Trophoblast cell (in vitro differentiated cells and primary cell): Measurements from ENCODE around the gene C1orf167.

Experiments
- DNase-seq, 2 donors: peaks; one replicate each; pipeline ENCODE4 v3.0.0-alpha.2; 2016
- H2AFZ ChIP-seq: 2 replicates; pipeline ENCODE4 v1.6.1; 2013; ENCODE audit warnings: low read length, moderate library complexity, mild to moderate bottlenecking; ENCODE audit not compliant: insufficient read depth, poor library complexity
- H2AK5ac ChIP-seq: 2 replicates; pipeline ENCODE4 v1.6.1; 2013; ENCODE audit warnings: mild to moderate bottlenecking, low read length
- H2BK120ac ChIP-seq: 2 replicates; pipeline ENCODE4 v1.6.1; 2013; ENCODE audit warnings: low read length, mild to moderate bottlenecking, moderate library complexity; ENCODE audit not compliant: insufficient read depth, poor library complexity
- H2BK12ac ChIP-seq: 2 replicates; pipeline ENCODE4 v1.6.1; 2013; ENCODE audit warnings: mild to moderate bottlenecking, low read length, moderate library complexity
- H2BK5ac ChIP-seq: 2 replicates; pipeline ENCODE4 v1.6.1; 2013; ENCODE audit warnings: low read length, low read depth, moderate library complexity, mild to moderate bottlenecking; ENCODE audit not compliant: poor library complexity
- H3K14ac ChIP-seq: 2 replicates; pipeline ENCODE4 v1.6.1; 2013; ENCODE audit warnings: mild to moderate bottlenecking, low read length
- H3K18ac ChIP-seq: 2 replicates; pipeline ENCODE4 v1.6.1; 2013; ENCODE audit warnings: mild to moderate bottlenecking, low read length
- H3K23ac ChIP-seq: 2 replicates; pipeline ENCODE4 v1.6.1; 2013; ENCODE audit warnings: low read length
- H3K27ac ChIP-seq: 2 replicates; pipeline ENCODE4 v1.5.1; 2013; ENCODE audit warnings: low read depth, mild to moderate bottlenecking, inconsistent platforms, low read length, moderate library complexity
- H3K27me3 ChIP-seq: 2 replicates; pipeline ENCODE4 v1.6.1; 2013; ENCODE audit warnings: inconsistent platforms, mild to moderate bottlenecking, low read length, moderate library complexity; ENCODE audit not compliant: insufficient read depth
- H3K36me3 ChIP-seq, 2 experiments: 1 replicate in 1 of 2; 2 replicates in 1 of 2; pipeline ENCODE4 v1.6.1; 2013; ENCODE audit warnings: low read length in 2 of 2, mild to moderate bottlenecking in 2 of 2, moderate library complexity in 1 of 2; ENCODE audit not compliant: insufficient read depth in 2 of 2, control insufficient read depth in 1 of 2
- H3K4ac ChIP-seq: 2 replicates; pipeline ENCODE4 v1.6.1; 2013; ENCODE audit warnings: low read depth, mild to moderate bottlenecking, low read length, moderate library complexity
- H3K4me1 ChIP-seq, 2 experiments: 1 replicate in 1 of 2; 2 replicates in 1 of 2; pipeline ENCODE4 v1.6.1; 2013; ENCODE audit warnings: low read length in 2 of 2, mild to moderate bottlenecking in 2 of 2, moderate library complexity in 1 of 2; ENCODE audit not compliant: insufficient read depth in 2 of 2, control insufficient read depth in 1 of 2
- H3K4me2 ChIP-seq: 2 replicates; pipeline ENCODE4 v1.6.1; 2013; ENCODE audit warnings: inconsistent platforms, mild to moderate bottlenecking, low read length, moderate library complexity
- H3K4me3 ChIP-seq: 2 replicates; pipeline ENCODE4 v1.5.1; 2013; ENCODE audit warnings: mild to moderate bottlenecking, low read depth, low read length, inconsistent platforms
- H3K79me1 ChIP-seq: one replicate; pipeline ENCODE4 v1.6.1; 2013; ENCODE audit warnings: low read length
- H3K79me2 ChIP-seq: 2 replicates; pipeline ENCODE4 v1.6.1; 2013; ENCODE audit warnings: low read length, mild to moderate bottlenecking; ENCODE audit not compliant: control insufficient read depth, insufficient read depth, poor library complexity
- H3K9ac ChIP-seq: 2 replicates; pipeline ENCODE4 v1.6.1; 2013; ENCODE audit warnings: mild to moderate bottlenecking, low read length
- H3K9me3 ChIP-seq: 2 replicates; pipeline ENCODE4 v1.6.1; 2013; ENCODE audit warnings: low read depth, mild to moderate bottlenecking, control low read depth, inconsistent platforms, low read length; ENCODE audit not compliant: insufficient read depth
- H4K12ac ChIP-seq: 2 replicates; pipeline ENCODE4 v1.6.1; 2013; ENCODE audit warnings: low read depth, mild to moderate bottlenecking, low read length, moderate library complexity
- H4K8ac ChIP-seq: 2 replicates; pipeline ENCODE4 v1.6.1; 2013; ENCODE audit warnings: low read depth, mild to moderate bottlenecking, low read length, moderate library complexity
- H4K91ac ChIP-seq: one replicate; pipeline ENCODE4 v1.6.1; 2013; ENCODE audit warnings: low read depth, mild to moderate bottlenecking, low read length, moderate library complexity
- WGBS: extraction: QIAGEN DNeasy Blood & Tissue Kit; methylation state at CpG from one replicate; pipeline ENCODE4 v1.1.7; 2013; ENCODE audit warnings: missing lambda C conversion rate; ENCODE audit not compliant: insufficient read length, insufficient coverage; ENCODE audit errors: extremely low coverage; 5-methylcytosine and 5-hydroxymethylcytosine counted together

Gene C1orf167

DNA sequence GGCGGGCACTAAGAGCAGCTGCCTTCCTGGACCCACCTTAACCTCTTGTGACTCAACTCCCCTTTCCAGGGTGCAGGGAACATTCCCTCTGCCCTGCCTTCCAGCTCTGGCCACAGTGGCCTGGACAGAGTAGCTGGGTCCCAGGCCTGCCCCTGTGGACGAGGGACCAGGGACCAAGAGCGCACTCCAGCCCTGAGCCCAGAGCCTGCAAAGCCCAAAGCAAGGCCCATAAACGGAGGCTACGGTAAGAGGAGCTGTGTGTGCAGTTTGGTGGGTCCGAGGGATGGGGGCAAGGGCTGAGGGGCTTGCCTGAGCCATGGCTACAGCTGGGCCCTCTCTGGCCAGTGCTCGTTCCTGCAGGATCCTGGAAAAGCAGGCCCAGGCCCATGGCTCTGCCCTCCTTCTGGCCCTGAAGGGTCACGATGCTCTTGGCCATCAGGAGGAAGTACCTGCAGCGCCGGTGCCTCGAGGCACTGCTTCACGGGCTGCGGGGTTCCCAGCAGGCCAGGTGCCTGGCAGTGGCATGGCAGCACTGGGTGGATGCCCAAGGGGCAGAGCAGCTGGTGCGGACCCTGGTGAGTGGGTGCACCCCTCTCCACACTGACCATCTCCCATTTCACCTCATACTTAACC is 25.9 kb downstream of the C1orf167 start:
- DNase-seq, result peak in 1 of 2 donors; percentile 8
- peaks cover 8% of the 10 kb centered on the region for H3K79me1 ChIP-seq
- peak overlapping the region; percentile 50 for H4K8ac ChIP-seq
- WGBS, result no CpG with 5 or more reads among the region's 14 CpGs
- no peak overlapping the region for H3K23ac ChIP-seq
- H2AFZ ChIP-seq, result peak overlapping the region; percentile 18
- H3K4me1 ChIP-seq, result peaks cover 20 to 32% of the 10 kb centered on the region in 2 experiments
- H2BK120ac ChIP-seq, result peak overlapping the region; percentile 20
- H3K27me3 ChIP-seq, result no peaks in the 10 kb centered on the region
- peaks cover 13 to 18% of the 10 kb centered on the region in 2 experiments for H3K36me3 ChIP-seq
- no peaks in the 10 kb centered on the region for H3K79me2 ChIP-seq
- peak overlapping the region; percentile 56 for H2AK5ac ChIP-seq
- H2BK12ac ChIP-seq, result peak overlapping the region; percentile 66
- H4K12ac ChIP-seq, result peak overlapping the region; percentile 18
- H4K91ac ChIP-seq, result peak overlapping the region; percentile 44
- H3K9ac ChIP-seq, result no peak overlapping the region
- H3K9me3 ChIP-seq, result peaks cover 1% of the 10 kb centered on the region
- no peak overlapping the region for H3K4me3 ChIP-seq
- H3K4me2 ChIP-seq, result peak overlapping the region; percentile 2
- H3K18ac ChIP-seq, result peak overlapping the region; percentile 49
- peak overlapping the region; percentile 14 for H2BK5ac ChIP-seq
- H3K14ac ChIP-seq, result peak overlapping the region; percentile 76
- peak overlapping the region; percentile 52 for H3K27ac ChIP-seq
- H3K4ac ChIP-seq, result peak overlapping the region; percentile 42

DNA sequence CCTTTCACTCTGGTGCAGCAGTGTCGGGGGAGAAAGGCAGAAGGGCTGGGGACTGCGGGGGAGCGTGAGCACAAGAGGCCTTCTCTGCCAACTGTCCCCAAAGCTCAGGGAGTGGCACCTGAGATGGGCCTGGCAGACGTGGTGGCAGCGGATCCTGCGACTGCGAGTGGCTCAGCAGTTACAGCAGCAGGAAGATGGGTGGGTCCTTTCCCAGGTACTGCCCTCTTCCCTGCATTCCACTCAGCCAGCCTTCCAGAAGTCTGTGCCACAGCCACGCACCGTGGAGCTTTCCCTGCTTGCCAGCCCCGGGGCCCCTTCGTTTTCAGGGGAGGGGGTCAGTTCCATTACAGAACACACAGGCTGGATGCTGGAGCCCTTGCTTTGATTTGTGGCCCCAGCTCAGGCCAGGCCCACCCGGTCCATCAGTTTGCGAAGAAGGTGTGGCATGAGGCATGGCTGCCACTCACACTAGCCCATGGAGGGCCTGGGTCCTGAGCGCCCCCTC is 26.6 kb downstream of the C1orf167 start:
- H3K23ac ChIP-seq, result no peak overlapping the region
- H2BK5ac ChIP-seq, result no peak overlapping the region
- H3K9ac ChIP-seq, result no peak overlapping the region
- H3K4me1 ChIP-seq, result peaks cover 20 to 32% of the 10 kb centered on the region in 2 experiments
- H2AFZ ChIP-seq, result no peak overlapping the region
- H3K4me3 ChIP-seq, result no peak overlapping the region
- no peak for DNase-seq
- no peak overlapping the region for H2AK5ac ChIP-seq
- H4K12ac ChIP-seq, result no peak overlapping the region
- H3K27ac ChIP-seq, result no peak overlapping the region
- H3K4ac ChIP-seq, result no peak overlapping the region
- H3K9me3 ChIP-seq, result peaks cover 1% of the 10 kb centered on the region
- no peak overlapping the region for H3K18ac ChIP-seq
- H4K91ac ChIP-seq, result no peak overlapping the region
- H3K4me2 ChIP-seq, result no peak overlapping the region
- H4K8ac ChIP-seq, result no peak overlapping the region
- peaks cover 8% of the 10 kb centered on the region for H3K79me1 ChIP-seq
- H3K36me3 ChIP-seq, result peaks cover 13 to 18% of the 10 kb centered on the region in 2 experiments
- H2BK12ac ChIP-seq, result no peak overlapping the region
- no peaks in the 10 kb centered on the region for H3K27me3 ChIP-seq
- no CpG with 5 or more reads among the region's 14 CpGs for WGBS
- H3K79me2 ChIP-seq, result no peaks in the 10 kb centered on the region
- H3K14ac ChIP-seq, result no peak overlapping the region
- H2BK120ac ChIP-seq, result no peak overlapping the region

DNA sequence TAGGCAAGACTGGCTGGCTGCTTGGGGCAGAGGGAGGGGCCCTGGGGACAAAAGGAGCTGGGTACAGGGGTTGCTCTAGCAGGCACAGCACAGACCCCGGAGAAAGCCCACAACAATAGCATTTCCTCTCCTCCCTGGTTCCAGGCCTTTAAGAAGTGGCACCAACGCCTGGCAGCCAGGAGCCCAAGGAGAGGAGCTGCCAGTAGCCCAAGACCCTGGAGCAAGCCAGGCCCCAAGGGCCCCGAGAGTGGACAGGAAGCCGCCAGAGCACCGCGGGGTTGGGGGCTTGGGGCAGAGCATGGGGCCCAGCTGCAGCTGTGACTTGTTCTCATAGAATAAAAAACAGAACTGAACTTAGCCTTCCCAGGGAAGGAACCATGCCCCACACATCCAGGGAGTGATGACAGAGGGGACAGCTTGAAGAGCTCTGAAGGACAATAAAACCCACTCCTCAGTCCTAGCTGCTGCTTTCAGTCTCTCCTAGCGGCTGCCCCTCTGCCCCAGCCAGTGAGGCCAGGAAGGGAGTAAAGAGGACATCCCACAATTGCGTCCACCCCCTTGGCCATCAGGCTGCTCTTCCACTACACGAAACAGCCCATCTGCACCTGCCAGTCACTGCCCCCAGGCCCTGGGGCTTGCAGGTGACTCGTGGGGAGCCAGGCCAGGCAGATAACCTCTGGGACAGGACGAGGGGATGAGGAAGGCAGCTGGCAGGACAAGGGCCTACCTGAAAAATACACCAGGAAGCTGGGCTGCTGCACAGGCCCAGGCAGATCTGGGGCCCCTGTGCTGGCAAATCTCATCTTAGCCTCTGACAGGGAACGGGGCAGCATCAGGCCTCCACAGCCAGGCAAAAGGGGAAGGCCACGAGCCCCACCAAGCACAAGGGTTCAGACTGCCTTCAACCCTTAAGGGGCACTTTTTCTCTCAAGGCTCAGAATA is 27.4 kb downstream of the C1orf167 start:
- Histone ChIP-seq H3K23ac (no peak overlapping the region), H3K27ac (no peak overlapping the region), H3K79me1 (peaks cover 8% of the 10 kb centered on the region), H3K4me3 (no peak overlapping the region), H3K4ac (no peak overlapping the region), H3K79me2 (no peaks in the 10 kb centered on the region), H4K91ac (no peak overlapping the region), H4K12ac (no peak overlapping the region), H2AK5ac (no peak overlapping the region), H2BK5ac (no peak overlapping the region), H3K4me1 (peaks cover 24 to 33% of the 10 kb centered on the region in 2 experiments), H3K27me3 (no peaks in the 10 kb centered on the region), H3K4me2 (no peak overlapping the region), H2BK120ac (no peak overlapping the region), H3K9me3 (peaks cover 4% of the 10 kb centered on the region), H3K18ac (no peak overlapping the region), H3K14ac (no peak overlapping the region), H3K9ac (no peak overlapping the region), H2AFZ (no peak overlapping the region), H4K8ac (no peak overlapping the region), H3K36me3 (peaks cover 20 to 23% of the 10 kb centered on the region in 2 experiments), H2BK12ac (no peak overlapping the region)
- no peak for DNase-seq
- no CpG with 5 or more reads among the region's 13 CpGs for WGBS

DNA sequence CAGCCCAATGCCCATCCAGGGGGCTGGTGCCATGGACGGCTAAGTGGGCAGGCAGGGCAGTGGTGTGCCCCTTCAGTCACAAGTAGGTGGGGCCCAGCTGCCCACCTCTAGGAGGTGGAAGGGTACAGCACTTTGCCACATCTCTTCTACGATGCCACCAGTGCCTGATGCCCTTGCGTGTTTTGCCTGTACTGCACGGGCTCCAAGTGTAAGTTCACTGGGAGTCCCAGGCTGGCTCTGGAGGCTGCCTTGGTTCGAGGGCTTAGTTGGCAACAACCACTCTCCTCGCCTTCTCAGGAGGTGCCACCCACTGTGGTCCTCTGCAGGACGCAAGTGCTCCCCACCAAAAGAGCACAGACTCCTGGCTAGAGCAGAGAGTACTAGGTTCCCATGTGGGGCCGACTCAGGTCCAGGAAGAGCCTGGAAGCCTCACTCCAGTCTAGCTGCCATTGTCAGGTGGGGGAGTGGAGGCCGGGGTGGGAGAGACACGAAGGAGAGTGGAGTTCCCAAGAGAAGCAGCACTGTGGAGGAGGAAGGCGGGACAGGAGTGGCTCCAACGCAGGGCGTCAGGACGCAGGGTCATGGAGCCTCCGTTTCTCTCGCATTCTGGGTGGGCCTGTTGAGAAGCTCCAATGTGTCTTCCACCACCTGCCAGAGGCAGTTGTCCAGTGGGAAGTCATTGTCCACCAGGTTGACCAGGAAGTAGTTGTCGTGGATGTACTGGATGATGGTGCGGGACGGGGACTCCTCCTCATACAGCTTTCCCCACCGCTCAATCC is 28.3 kb downstream of the C1orf167 start:
- Histone ChIP-seq H2AFZ (peak overlapping the region; percentile 37), H3K79me1 (peaks cover 8% of the 10 kb centered on the region), H4K91ac (no peak overlapping the region), H2BK120ac (no peak overlapping the region), H2BK12ac (no peak overlapping the region), H3K23ac (no peak overlapping the region), H4K8ac (no peak overlapping the region), H3K14ac (no peak overlapping the region), H3K4me1 (peaks cover 25 to 30% of the 10 kb centered on the region in 2 experiments), H3K4ac (no peak overlapping the region), H2AK5ac (peak overlapping the region; percentile 14), H3K4me2 (no peak overlapping the region), H3K27ac (no peak overlapping the region), H3K27me3 (no peaks in the 10 kb centered on the region), H2BK5ac (no peak overlapping the region), H3K9ac (no peak overlapping the region), H3K36me3 (peaks cover 29 to 31% of the 10 kb centered on the region in 2 experiments), H3K18ac (no peak overlapping the region), H3K9me3 (peaks cover 4% of the 10 kb centered on the region), H3K79me2 (no peaks in the 10 kb centered on the region), H3K4me3 (no peak overlapping the region), H4K12ac (no peak overlapping the region)
- no CpG with 5 or more reads among the region's 20 CpGs for WGBS
- no peak for DNase-seq
